NCI-H2227 (cell line): ENCODE results near the gene UIMC1.
"Not testable (repeated sequence)": the region's sequence is repeated elsewhere in the genome, so short reads cannot be mapped to it uniquely, and the experiment has no call there.

Experiments used
- DNase-seq: peaks from one replicate; lab custom pipeline; 2025; ENCODE audit not compliant: unreplicated experiment; lab: John Stamatoyannopoulos, UW

UIMC1 gene

GRCh38 chr5:177006265-177006972, at the start of gene UIMC1:
Gene UIMC1, minus strand, starts transcription at chr5:177006779. Its CDS starts 24,164 bp downstream, at chr5:176982615.
- DNase-seq = peak; percentile 94

GRCh38 chr5:177049285-177049684, 42.7 kb upstream of the UIMC1 start:
- no peak for DNase-seq

DNA sequence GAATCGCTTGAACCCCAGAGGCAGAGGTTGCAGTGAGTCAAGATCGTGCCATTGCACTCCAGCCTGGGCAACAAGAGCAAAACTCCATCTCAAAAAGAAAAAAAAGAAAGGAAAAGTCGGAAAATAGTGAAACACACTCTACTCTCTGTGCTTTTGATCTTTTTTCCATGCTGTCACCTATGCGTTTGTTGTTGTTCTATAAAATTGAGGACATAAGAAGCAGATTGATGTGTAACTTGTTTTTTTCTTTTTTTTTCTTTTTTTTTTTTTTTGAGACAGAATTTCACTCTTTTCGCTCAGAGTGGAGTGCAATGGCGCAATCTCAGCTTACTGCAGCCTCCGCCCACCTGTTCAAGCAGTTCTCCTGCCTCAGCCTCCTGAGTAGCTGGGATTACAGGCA, 42.0 kb upstream of the UIMC1 start:
- not testable (repeated sequence) for DNase-seq

DNA sequence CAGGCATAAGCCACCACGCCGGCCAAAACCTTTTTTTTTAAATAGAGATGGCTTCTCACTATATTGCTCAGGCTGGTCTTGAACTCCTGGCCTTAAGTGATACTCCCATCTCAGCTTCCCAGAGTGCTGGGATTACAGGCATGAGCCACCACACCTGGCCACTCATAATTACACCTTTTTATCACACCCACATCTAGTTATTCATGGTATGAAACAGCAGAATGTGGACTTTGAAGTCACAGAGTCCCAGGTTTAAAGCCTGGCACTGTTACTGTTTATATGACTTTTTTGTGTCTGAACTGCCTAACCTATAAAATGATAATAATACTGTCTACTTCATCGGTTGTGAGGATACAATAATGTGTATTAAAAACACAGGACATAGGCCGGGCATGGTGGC, 39.1 kb upstream of the UIMC1 start:
- DNase-seq = no peak

DNA sequence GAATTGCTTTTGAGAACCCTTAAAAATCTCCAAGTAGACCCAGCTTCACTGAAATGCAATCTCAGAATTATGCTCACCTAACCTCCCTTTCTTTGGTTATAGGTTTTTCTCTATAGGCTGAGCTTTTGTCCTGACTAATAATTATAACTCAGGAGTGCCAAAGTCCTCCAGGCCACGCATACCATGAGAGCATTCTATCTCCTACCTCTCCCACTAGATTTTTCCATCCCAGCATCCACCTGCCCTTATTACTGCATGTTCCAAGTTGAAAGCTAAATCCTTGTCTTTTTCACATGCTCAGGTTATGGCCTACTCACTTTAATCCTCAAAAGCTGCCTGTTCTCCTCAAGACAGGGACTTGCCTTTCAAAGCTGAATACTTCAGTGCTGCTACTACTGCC, 38.1 kb upstream of the UIMC1 start:
- DNase-seq = no peak

DNA sequence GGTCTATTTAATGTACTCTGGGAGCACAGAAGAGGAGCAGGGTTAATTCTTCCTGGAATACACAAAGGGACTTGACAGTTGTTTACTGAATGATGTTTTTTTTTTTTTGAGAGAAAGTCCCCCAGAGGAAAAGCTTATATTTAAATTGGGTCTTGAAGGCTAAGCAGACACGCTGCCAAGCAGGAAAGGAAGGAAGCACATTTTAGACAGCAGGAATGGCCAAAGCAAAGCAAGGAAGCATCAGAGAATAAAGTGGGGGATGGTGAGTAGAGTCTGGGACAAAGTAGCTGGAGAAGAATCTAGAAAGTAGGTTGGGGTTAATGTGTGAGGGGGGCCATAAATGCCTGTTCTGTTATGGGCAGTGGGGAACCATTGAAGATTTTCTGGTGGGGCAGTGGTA, 37.4 kb upstream of the UIMC1 start:
- no peak for DNase-seq

GRCh38 chr5:177043114-177043513, 36.5 kb upstream of the UIMC1 start:
- no peak for DNase-seq

- DNase-seq = no peak
Observed at GRCh38 chr5:177041936-177042335, 35.4 kb upstream of the UIMC1 start.

DNA sequence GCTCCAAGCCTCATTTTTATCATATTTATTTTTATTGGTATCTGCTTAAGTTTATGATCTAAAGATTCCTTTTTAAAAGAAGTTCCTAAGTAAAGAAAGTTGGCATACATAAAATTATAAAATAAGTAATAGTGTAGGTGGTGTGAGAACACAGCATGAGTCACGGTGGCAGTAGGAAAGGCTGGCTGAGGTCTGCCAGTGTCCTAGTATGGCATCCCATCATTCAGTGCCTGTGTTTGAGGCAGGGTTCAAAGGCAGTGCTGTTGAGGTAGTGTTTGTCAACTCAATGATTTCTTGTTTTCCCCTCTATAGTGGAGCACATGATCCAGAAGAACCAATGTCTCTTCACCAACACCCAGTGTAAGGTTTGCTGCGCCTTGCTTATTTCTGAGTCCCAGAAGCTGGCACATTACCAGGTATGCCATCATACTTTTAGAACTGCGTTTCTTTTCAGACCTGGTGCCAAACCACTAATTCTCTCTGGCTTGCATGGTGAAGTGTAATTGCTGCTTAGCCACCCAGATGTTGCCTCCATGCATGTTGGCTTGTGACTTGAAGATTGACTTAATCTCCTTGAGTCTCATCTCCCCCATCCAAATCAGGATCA, 34.3 kb upstream of the UIMC1 start:
- no peak for DNase-seq

DNA sequence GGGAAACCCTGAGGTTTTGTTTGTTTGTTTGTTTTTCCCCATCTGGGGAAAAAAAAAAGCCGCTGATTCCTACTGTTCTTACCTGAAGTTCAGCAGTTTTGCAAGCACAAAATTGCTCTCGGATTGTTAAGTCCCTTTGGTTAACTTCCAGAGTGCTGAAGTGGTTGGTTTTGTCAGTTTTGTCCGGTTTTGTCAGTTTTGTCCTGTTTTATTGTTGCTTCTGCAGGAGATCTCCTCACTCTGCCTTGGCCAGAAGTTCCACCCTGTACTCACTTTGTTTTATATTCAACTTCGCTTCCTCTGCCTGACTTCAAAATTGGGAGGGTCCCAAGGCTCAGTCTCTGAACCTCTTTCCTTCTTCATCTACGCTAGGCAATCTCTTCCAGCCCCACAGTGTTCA, 30.3 kb upstream of the UIMC1 start:
- DNase-seq = no peak

- DNase-seq = no peak
Observed at GRCh38 chr5:177036443-177036842, 29.9 kb upstream of the UIMC1 start.

DNA sequence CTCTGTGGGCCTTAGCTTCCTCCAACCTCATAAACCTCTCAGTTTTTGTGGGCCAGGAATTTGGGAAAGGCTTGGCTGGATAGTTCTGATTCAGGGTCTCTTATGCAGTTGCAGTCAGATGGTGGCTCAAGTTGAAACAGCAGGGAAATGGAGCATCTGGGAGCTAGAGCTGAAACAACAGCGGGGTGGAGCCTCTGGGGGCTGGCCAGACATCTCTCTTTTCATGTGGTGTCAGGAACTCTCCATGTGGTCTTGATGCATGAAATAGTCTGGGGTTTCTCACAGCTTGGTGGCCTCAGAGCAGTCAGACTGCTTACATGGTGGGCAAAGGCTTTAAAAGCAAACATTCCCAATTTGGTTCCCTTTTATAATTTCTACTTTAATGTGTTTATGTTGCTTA, 29.4 kb upstream of the UIMC1 start:
- DNase-seq = no peak

GRCh38 chr5:177029498-177029897, 22.9 kb upstream of the UIMC1 start:
- no peak for DNase-seq

GRCh38 chr5:177027665-177028064, 21.1 kb upstream of the UIMC1 start:
- DNase-seq = no peak

DNA sequence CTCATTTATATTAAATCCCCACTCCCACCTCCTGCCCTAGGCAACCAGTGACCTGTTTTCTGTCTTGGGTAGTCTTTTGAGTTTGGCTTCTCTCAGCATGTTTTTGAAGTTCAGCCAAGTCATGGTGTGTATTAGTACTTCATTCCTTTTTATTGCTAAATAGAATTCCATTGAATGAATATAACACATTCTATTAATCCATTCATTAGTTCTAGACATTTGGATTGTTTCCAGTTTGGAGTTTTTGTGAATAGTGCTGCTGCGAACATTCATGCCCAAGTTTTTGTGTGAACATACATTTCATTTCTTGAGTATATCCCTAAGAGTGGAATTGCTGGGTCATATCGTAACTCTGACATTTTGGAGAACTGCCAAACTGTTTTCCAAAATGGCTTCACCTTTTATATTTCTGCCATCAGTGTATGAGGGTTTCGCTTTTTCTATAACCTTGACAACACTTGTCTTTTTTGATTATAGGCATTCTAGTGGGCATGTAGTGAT, 18.6 kb upstream of the UIMC1 start:
- DNase-seq = no peak

GRCh38 chr5:177024559-177024958, 18.0 kb upstream of the UIMC1 start:
- DNase-seq = no peak

DNA sequence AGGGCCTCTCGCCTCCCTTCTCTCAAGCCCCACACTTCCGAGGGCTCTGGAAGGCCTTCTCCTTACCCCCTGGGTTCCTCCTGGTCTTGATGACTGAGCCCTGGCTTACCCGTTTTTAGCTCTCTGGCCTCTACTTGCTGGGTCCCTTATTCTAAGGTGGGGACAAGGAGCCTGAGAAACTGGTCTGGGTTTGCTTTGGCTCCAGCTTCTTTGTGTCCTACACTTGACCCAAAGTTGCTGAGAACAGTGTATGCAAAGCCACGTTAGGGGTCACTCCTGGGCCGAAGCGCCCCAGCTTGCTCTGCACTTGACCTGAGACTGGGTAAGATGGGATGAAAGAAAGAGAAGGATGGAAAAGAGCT, 16.7 kb upstream of the UIMC1 start:
- no peak for DNase-seq

- peak; percentile 95 for DNase-seq
Observed at GRCh38 chr5:177022386-177023302, 16.1 kb upstream of the UIMC1 start, which contains the start of gene ZNF346. Gene ZNF346, plus strand, starts transcription at chr5:177022696. Its CDS starts 43 bp downstream, at chr5:177022739.

- DNase-seq = no peak
Observed at GRCh38 chr5:177020033-177020432, 13.5 kb upstream of the UIMC1 start.

GRCh38 chr5:177018341-177018740, 11.8 kb upstream of the UIMC1 start:
- no peak for DNase-seq

DNA sequence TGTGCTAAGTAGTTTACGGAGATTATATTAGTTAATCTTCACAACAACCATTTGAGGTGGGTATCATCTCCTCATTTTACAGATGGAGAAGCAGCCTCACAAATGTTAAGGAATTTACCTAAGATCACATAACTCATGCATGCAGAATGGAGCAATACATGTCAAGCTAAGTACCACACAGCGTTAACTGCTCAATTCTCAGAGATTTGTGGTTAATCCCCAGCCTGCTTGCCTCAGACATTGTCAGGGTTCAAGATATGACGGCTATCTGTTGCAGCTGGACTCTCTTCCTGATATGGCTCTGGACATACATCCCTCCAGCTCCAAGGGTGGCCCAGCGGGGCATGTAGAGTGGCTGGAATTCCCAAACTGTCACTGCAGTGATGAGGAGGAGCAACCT, 8.6 kb upstream of the UIMC1 start:
- no peak for DNase-seq

DNA sequence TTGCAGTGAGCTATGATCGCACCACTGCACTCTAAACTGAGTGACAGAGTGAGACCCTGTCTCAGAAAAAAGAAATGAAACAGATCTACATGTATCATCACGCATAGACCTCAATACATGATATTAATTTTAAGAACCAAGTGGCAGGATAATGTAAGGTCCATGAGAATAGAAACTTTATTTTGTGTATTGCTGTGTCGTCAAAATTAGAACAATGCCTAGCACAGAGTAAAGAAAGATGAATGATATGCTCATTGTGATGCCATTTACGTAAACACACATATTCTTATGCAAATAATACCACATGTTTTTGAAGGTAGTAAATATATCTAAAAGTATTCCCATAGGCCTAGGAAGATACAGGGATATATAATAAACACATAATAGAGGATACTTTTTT, 3.6 kb upstream of the UIMC1 start:
- no peak for DNase-seq
